HG02938 (cell line): ENCODE measurements around the gene SNAP25.

ENCODE experiments used
- ATAC-seq: cut with Tn5 transposase; IDR thresholded peaks from one replicate; pipeline ENCODE4 v1.9.1; 2021; ENCODE audit warnings: mild to moderate bottlenecking, moderate library complexity; ENCODE audit not compliant: unreplicated experiment

The SNAP25 gene

DNA sequence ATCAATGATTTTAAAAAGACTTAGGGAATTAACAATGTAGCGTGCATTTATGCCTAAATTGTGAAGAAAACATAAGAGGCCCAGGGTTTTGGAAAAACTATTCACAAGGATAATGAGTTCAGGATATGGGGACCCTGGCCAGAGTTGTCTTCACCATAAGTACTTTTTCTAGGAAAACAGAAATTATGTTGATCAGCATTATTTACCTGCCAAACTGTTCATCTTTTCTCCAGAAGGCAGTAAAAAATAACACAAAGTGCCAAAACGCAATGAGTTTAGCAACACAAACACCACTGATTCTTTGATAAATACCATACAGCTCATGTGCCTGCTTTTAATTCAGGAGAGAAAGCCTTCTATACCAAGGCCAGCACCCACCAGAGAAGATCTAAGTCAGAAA, 43.1 kb downstream of the SNAP25 start:
- no peak for ATAC-seq

DNA sequence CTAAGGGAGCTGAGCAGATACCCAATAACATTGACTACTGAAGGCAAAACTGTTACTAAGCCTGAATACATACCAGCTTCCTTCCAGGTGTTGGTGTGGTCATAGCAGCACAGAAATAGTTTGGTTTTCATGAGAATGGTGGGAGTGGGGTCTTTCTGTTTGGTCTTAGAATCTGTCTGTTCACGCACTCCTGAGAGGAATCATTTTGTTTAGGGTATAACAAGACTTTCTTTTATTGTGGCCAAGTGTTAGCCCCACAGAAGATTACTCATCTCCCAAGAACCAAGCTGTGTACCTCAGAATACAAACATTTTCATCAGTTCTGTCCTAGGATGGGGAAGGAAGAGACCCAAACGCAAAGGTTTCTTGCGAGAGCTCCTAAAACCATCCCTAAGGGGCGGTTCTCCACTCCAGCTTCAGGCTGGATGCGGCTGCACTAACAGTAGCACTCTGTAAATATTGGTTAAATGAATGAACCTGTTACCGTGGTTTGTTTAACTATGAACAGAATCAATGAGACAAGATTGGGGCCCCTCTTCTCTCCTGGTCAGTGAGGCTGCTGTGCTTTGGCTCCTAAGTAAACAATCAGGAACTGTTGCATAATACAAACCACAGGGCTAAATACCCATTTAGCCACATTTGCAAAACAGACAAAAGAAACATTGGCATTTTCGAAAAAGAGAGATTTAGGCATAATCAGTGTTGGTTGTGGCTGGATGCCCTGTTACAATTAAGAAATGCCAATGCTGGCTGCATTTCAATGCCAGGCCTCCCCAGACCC, 44.9 kb downstream of the SNAP25 start:
- ATAC-seq: no peak

DNA sequence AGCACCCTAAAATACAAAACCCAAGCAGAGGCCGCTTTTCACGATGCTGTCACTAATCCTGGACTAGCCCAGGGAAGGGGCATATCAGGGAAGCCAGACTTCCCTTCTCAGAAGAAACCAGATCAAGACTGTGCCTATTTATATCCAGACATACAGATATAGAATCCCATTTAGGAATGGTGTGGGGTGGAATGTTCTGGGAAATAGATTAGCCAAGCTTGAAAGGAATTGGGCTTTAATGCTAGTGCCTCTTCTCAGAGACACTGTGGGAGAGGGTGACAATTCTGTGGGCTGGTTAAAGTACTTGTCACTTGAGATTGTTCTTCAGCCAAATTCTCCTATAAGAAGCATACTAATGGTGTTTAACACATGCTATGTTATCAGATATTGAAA, 45.5 kb downstream of the SNAP25 start:
- no peak for ATAC-seq

GRCh38 chr20:10268636-10269035, 50.0 kb downstream of the SNAP25 start:
- no peak for ATAC-seq

DNA sequence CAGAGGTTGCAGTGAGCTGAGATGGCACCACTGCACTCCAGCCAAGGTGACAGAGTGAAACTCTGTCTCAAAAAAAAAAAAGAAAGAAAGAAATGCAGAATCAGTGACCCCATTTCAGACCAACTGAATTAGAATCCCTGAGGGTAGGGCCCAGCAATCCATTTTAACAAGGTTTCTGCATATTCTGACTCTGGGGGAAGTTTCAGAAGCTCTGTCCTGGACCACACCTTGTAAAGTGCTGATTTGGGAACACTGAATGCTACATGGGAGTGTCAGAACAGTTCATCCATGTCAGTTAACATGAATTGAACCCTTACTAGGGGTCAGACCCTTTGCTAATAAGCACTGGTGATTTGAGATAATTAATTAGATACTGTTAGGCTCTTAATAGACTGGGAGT, 52.0 kb downstream of the SNAP25 start:
- ATAC-seq: no peak

- ATAC-seq: no peak
These were observed 53.0 kb downstream of the SNAP25 start for GRCh38 chr20:10271494-10272219.

DNA sequence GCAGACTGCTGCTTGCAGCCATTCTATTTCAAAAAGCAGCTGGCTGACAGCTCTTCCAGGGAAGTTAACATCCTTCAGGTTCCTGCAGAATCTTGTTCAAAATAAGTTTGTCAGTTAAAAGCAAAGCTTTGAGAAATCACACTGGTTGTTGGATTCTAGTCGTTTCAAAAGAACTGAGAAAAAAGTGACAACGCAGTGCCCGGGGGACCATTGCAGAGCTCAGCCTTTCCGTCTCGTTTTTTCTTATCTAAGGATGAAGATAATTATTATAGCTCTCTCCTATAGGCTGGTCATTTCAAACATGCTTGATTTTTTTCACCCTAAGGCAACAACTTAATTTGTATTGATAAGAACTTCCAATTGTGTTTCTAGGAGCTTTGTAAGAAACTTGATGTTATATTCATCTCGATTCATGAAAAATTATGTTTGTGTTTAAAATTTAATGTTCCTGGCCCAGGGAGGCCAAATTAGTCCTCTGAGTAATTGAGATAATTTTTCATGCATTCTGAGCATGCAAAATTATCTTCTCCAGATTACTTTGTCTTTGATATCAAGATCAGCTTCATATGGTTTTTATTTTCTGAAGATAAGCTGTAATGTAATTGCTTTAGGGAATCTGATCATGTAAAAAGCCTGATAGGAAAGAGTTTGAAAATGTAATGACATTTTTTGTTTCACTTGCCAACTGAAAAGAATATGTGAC, 58.4 kb downstream of the SNAP25 start:
- ATAC-seq: no peak

DNA sequence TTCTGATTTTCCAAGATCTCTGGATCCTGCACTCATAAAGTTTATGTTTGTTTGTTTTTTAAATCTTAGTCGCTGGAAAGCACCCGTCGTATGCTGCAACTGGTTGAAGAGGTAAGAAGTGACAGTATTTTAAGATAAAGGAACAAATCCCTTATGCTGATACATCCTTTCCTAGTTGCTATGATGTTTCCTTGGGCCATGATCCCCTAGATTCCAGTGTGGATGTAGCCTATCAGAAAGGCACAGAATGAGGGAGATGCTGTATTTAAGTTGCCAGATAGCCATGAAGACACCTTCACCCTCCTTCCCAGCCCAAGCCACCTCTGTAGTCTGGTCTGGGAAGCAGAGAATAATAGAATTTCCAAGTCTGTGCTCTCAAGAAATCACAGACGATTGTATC, 59.0 kb downstream of the SNAP25 start:
- no peak for ATAC-seq

DNA sequence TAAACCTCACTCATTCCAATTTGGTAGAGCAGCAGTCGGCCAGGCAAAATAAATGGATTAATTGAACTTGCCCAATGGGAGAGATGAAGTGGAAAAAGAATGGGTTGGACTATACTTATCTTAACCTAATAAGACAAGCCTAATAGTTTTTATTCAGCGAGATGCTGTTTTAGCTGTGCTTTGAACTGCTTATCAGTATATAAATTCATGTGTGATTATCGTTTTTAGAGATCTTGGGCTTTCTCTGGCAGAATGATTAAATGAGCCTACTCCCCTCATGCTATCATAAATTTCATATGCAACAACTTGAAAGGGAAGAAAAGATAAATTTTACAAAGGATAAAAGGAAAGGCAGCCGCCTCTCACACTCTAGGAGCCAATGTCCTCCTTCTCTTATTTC, 59.8 kb downstream of the SNAP25 start:
- no peak for ATAC-seq

DNA sequence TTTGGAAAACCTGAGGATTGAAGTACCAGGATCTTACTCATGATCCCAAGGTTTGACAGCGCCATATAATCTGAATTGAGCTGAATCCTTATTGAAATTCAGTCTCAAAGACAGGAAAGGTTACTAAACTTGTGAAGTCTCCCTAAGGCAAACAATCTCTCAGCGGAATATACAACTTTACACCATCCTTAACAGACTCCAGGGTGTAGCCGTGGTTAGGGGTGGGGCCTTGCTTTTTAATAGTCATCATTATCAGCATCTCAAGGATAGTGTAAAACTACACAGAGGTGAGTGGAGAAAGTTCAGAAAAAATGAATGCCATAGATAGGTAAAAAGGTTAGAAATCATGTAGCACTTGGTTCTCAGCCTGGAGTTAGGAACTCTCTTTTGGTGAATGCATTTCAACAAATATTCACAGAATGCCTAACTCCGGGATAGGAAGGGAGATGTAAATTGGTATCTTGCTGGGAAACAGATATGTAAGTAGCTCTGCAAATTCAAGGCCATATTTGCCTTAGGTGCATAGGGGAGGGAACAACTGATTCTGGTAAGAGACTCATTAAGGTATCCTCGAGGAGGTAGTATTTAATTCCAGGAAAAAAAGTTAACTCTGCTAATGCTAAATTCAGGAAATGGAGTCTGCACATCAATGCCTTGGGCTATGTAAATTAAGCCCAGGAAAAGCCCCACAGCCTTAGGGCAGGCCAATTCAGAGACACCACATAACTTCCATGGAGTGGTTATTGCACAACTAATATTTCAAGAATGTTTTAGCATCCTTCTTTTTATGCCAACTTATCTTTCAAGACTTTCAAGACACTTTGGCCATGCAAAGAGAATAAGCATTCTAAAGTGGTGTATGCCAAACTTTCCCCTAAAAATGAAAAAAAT, 61.6 kb downstream of the SNAP25 start:
- ATAC-seq: no peak

DNA sequence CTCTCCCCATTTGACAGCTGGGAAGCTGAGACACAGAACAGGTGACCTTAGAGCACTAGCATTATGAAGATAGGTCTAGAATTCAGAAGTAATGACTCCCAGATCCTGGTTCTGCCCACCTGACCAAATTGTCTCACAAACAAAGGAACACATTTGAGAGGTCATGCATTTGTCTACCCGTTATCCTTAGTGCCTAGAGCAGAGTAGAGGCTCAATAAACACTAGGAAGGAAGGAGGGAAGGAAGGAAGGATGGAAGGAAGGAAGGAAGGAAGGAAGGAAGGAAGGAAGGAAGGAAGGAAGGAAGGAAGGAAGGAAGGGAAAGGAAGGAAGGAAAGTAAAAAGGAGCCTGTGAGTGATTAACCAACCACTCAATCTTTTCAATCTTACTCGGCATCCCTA, 63.3 kb downstream of the SNAP25 start:
- ATAC-seq: no peak

DNA sequence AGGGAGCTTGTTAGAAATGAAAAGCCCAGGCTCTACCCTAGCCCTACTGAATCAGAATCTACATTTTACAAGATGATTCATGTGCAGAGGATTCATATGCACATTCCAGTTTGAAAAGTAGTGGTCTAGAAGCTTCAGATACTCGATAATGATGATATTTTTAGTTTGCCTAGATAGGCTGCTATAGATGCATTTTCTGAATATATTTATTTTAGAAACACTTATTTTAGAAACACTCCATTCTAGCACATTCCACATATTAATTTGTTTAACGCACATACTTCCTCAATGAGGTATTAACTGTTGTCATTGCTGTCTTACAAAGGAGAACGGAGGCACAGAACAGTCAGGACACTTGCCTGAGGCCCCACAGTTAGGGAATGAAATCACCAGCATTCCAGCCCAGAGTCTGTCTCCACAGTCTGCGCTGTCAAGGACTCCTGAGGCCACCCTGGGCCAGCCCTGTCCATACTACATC, 64.4 kb downstream of the SNAP25 start:
- ATAC-seq: no peak

DNA sequence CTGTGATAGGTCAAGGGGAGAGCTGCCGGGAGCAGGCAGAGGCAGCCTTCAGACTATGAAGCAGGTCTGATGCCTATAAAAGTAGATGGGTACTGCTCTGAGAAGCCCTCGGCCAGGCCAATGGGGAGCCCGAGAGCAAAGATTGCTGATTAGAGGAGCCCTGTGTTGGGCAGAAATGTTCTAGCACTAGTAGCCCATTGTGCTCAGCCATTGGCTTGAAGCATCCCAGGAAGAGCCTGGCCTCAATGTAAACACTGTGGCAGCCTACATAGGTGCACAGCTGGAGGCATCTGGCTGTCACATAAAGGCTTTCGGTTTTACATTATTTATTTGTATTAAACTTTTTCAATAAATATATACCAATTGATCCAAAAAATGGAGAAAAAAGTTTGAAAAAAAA, 67.7 kb downstream of the SNAP25 start:
- no peak for ATAC-seq

GRCh38 chr20:10288421-10288820, 69.8 kb downstream of the SNAP25 start:
- ATAC-seq: no peak

DNA sequence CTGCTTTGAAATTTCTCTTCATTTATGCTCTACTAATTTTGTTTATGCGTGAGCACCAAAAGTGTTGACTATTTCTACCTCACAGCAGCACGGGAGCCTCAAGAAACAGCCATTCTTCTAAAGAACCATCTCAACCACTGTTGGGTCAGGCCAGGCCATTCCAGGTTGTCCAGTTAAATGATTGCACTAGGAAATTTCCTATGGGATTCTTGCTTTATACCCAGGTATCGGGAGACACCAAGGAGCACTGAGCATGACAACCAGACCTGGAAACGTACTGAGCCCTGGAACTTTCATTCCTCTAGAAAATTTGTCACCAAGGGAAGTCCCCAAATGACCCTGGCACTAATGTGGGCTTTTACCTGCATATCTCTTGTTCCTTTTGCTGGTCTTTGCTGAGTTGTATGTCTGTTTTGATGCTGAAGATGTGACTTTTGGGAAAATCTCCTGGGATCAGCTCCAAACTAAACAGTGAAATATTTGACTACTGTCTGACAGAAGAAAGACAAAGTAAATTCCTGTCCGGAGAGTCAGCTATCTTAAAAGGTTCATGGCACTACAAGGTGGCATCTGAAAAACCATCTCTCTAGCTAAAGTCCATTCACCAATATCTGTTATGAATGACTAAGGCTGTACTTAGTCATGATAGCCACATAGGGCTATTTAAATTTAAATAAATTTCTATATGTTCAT, 70.5 kb downstream of the SNAP25 start:
- no peak for ATAC-seq

DNA sequence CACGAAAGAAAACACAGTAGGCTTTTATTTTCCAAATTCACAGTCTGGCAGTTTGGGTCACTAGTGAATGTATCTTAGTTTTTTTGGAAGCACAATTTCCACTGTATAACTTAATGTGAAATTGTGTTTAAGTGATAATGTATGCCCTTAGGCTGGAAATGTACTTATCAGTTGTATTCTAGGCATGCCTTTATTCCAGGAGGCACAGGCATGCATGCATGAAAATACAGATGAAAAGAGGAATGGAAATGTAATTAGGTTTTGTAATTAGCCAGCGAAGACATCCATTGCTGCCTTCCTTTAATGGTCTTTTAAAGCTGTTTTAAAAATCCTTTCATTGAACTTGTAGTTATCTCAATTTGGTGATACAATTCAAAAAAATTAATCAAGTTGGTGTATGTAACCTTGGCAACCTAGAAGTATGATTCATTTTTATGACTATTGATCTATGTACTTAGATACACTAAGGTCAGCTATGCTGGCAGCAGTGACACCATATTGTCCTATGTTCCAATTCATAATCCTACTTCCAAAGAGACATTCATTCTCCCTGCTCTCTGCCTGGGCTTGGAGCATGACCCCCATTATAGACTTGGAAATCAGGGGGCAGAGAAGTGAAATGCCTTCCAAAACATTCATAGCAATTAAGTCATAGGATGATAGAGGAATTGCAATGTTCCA, 73.1 kb downstream of the SNAP25 start:
- ATAC-seq: no peak

DNA sequence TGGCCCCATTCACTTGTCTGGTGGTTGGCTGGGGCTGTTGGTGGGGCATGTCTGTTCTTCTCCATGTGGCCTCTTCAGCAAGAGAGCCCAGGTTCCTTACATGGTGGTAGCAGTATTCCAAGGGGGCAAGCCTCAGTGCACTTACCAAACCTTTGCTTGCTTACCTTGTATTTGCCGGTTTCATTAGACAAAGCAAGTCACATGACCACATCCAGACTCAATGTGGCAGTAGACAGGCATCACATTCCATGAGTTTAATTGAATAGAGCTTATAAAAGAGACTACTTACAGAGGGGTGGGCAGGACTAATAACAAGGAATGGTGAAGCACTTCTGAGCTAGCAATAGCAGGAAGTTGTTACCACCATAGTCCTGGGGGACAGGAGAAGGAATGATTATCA, 78.6 kb downstream of the SNAP25 start:
- ATAC-seq: no peak

- ATAC-seq: no peak
These were observed 79.1 kb downstream of the SNAP25 start for GRCh38 chr20:10297684-10298240.
